Common myeloid progenitor, CD34-positive (primary cell): ENCODE measurements around the gene ASPG.

ENCODE experiments used
- CTCF ChIA-PET: fragments of 350-600 bp; sonication (Branson Sonifier 250); formaldehyde crosslinking; loops from one replicate; lab custom pipeline; 2021; ENCODE audit warnings: antibody characterized with exemption; lab: Charles Lee
- POLR2A ChIA-PET: fragments of 350-600 bp; sonication (Branson Sonifier 250); formaldehyde crosslinking; loops from one replicate; lab custom pipeline; 2021; ENCODE audit warnings: antibody characterized with exemption; lab: Charles Lee
- DNase-seq, 3 donors: peaks; one replicate each; pipeline versions ENCODE4 v3.0.0 to v3.0.0-alpha.2; 2013
- H3K27ac ChIP-seq, 2 experiments: 1 replicate in 1 of 2; 2 replicates in 1 of 2; pipeline ENCODE4 v1.7.0; 2013; ENCODE audit warnings: inconsistent platforms in 2 of 2, low read length in 2 of 2, mild to moderate bottlenecking in 2 of 2, low read depth in 1 of 2, moderate library complexity in 1 of 2; ENCODE audit not compliant: severe bottlenecking in 2 of 2, insufficient read depth in 1 of 2, poor library complexity in 1 of 2
- H3K27me3 ChIP-seq, 5 experiments: replicated peaks in 2 of 5; 1 replicate in 3 of 5; 2 replicates in 2 of 5; pipeline versions ENCODE4 v1.6.1 to v1.7.0; 2013; ENCODE audit warnings: low read length in 4 of 5, mild to moderate bottlenecking in 2 of 5, moderate library complexity in 2 of 5, inconsistent platforms in 1 of 5; ENCODE audit not compliant: insufficient read depth in 5 of 5, control insufficient read depth in 4 of 5
- H3K36me3 ChIP-seq, 4 experiments: 1 replicate in 2 of 4; 2 replicates in 2 of 4; pipeline versions ENCODE4 v1.6.1 to v1.7.0; 2013; ENCODE audit warnings: low read length in 3 of 4, control low read depth in 1 of 4, mild to moderate bottlenecking in 1 of 4; ENCODE audit not compliant: control insufficient read depth in 4 of 4, insufficient read depth in 4 of 4
- H3K4me1 ChIP-seq, 4 experiments: 1 replicate in 3 of 4; 2 replicates in 1 of 4; pipeline versions ENCODE4 v1.6.1 to v1.7.1; 2013; ENCODE audit warnings: low read length in 3 of 4, mild to moderate bottlenecking in 3 of 4, control low read depth in 1 of 4, inconsistent platforms in 1 of 4, moderate library complexity in 1 of 4; ENCODE audit not compliant: control insufficient read depth in 4 of 4, insufficient read depth in 4 of 4; ENCODE audit errors: control extremely low read depth in 1 of 4
- H3K4me3 ChIP-seq, 7 experiments: 1 replicate in 4 of 7; 2 replicates in 3 of 7; pipeline versions ENCODE4 v1.5.1 to v1.7.0; 2013; ENCODE audit warnings: mild to moderate bottlenecking in 7 of 7, low read length in 6 of 7, moderate library complexity in 6 of 7, inconsistent platforms in 2 of 7, low read depth in 2 of 7, control low read depth in 1 of 7; ENCODE audit not compliant: insufficient read depth in 4 of 7, control insufficient read depth in 1 of 7; ENCODE audit errors: extremely low read depth in 1 of 7
- H3K9me3 ChIP-seq, 5 experiments: 1 replicate in 4 of 5; 2 replicates in 1 of 5; pipeline versions ENCODE4 v1.6.1 to v1.7.1; 2013; ENCODE audit warnings: low read length in 4 of 5, mild to moderate bottlenecking in 2 of 5, inconsistent platforms in 1 of 5, low read depth in 1 of 5, moderate library complexity in 1 of 5; ENCODE audit not compliant: control insufficient read depth in 4 of 5, insufficient read depth in 2 of 5; ENCODE audit errors: control extremely low read depth in 1 of 5
- WGBS: methylation state at CpG from one replicate; pipeline ENCODE4 v1.1.5; 2013; ENCODE audit not compliant: insufficient coverage; 5-methylcytosine and 5-hydroxymethylcytosine counted together

ASPG gene

GRCh38 chr14:104149617-104150135, 64.2 kb downstream of the ASPG start:
- POLR2A ChIA-PET, result no interaction called here
- DNase-seq, result peak in 2 of 3 donors; percentile 55 to 56
- CTCF ChIA-PET, result interaction anchor here (1.1 kb wide), 1 partner anchor 10 kb away, joined by 3 read pairs; no protein-coding TSS in a partner anchor

GRCh38 chr14:104150136-104151025, 64.9 kb downstream of the ASPG start:
- Histone ChIP-seq H3K36me3 (no peaks in the 10 kb centered on the region), H3K4me3 (peak overlapping the region in 2 of 7 experiments; percentile 1 to 28), H3K9me3 (no peaks in the 10 kb centered on the region), H3K27me3 (no peaks in the 10 kb centered on the region), H3K4me1 (peaks cover 0 to 14% (median 8%) of the 10 kb centered on the region in 4 experiments), H3K27ac (no peak overlapping the region)
- DNase-seq, result peak; percentile 48 to 70 (median 67)
- ChIA-PET CTCF (interaction anchor here (1.1 kb wide), 1 partner anchor 11 kb away, joined by 3 read pairs; no protein-coding TSS in a partner anchor), POLR2A (no interaction called here)
- WGBS, result 51% methylated on average over 14 of the region's 19 CpGs

More at GRCh38 chr14:104149617-104150135, 64.2 kb downstream of the ASPG start:
- Histone ChIP-seq H3K9me3 (no peaks in the 10 kb centered on the region), H3K27ac (no peak overlapping the region), H3K4me3 (peak overlapping the region in 1 of 7 experiments; percentile 33), H3K27me3 (no peaks in the 10 kb centered on the region), H3K36me3 (no peaks in the 10 kb centered on the region), H3K4me1 (peaks cover 0 to 14% (median 8%) of the 10 kb centered on the region in 4 experiments)
- WGBS, result 0% methylated on average over 6 of the region's 12 CpGs

- Histone ChIP-seq H3K4me1 (peaks cover 0 to 14% (median 10%) of the 10 kb centered on the region in 4 experiments), H3K9me3 (no peaks in the 10 kb centered on the region), H3K27me3 (no peaks in the 10 kb centered on the region), H3K36me3 (no peaks in the 10 kb centered on the region), H3K4me3 (no peak overlapping the region), H3K27ac (no peak overlapping the region)
- WGBS, result 97% methylated on average over 5 of the region's 5 CpGs
- CTCF ChIA-PET, result interaction anchor here (1.1 kb wide), 1 partner anchor 12 kb away, joined by 3 read pairs; no protein-coding TSS in a partner anchor
- POLR2A ChIA-PET, result no interaction called here
- no peak for DNase-seq
These were observed 65.5 kb downstream of the ASPG start for GRCh38 chr14:104151026-104151381.

DNA sequence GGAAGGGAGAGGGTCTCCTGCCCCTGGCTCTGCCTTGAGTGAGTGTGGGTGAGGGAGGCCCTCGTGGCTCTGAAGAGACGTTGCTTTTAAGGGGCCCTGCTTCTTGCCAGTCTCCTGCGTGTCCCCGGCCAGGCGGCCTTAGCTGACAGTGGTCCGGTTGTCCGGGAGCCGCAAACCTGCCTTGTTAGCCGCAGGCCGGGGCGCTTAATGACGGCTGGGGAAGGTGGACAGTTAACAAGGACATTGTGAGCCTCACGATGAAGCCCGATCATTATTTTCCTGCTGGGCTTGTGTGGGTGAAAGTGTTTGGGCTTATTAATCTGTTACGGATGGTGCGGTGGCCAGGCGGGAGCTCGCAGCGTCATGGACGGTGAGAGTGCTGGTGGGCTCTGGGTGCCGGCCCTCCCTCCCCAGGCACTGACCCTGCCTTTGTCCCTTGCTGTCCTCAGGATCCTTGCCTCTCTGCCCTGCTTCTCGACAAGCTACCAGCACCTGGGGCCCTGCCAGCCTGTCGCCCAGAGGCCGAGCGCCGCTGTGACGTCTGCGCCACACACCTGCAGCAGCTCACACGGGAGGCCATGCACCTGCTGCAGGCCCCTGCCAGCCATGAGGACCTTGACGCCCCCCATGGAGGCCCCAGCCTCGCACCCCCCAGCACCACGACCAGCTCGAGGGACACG, 66.2 kb downstream of the ASPG start:
- Histone ChIP-seq H3K4me3 (no peak overlapping the region), H3K27ac (no peak overlapping the region), H3K27me3 (no peaks in the 10 kb centered on the region), H3K9me3 (no peaks in the 10 kb centered on the region), H3K4me1 (peaks cover 0 to 14% (median 10%) of the 10 kb centered on the region in 4 experiments), H3K36me3 (no peaks in the 10 kb centered on the region)
- POLR2A ChIA-PET, result no interaction called here
- WGBS, result 97% methylated on average over 31 of the region's 34 CpGs
- no peak for DNase-seq
- CTCF ChIA-PET, result interaction anchor here (1.1 to 1.6 kb wide), 2 partner anchors 12 to 58 kb away, joined by 4 read pairs; no protein-coding TSS in a partner anchor

DNA sequence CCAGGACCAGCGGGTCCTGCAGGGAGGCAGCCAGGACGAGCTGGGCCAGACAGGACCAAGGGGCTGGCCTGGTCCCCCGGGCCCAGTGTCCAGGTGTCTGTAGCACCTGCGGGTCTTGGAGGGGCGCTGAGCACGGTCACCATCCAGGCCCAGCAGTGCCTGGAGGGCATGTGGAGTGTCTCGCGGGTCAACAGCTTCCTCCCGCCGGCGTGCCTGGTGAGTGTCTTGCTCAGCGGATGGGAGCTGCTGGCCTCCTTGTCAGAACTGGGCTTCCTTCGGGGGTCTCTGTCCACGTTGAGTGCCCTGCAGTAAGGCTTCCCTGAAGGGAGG, 66.7 kb downstream of the ASPG start:
- ChIA-PET CTCF (interaction anchor here (1.1 to 1.6 kb wide), 2 partner anchors 13 to 58 kb away, joined by 4 read pairs; no protein-coding TSS in a partner anchor), POLR2A (no interaction called here)
- WGBS, result 96% methylated on average over 14 of the region's 14 CpGs

GRCh38 chr14:104152686-104153393, 67.3 kb downstream of the ASPG start:
- Histone ChIP-seq H3K27ac (no peak overlapping the region), H3K4me1 (peaks cover 0 to 14% (median 10%) of the 10 kb centered on the region in 4 experiments), H3K27me3 (no peaks in the 10 kb centered on the region), H3K36me3 (no peaks in the 10 kb centered on the region), H3K9me3 (no peaks in the 10 kb centered on the region), H3K4me3 (no peak overlapping the region)
- DNase-seq, result no peak
- WGBS, result 96% methylated on average over 20 of the region's 21 CpGs
- ChIA-PET CTCF (interaction anchor here (1.1 to 1.6 kb wide), 2 partner anchors 13 to 59 kb away, joined by 4 read pairs; no protein-coding TSS in a partner anchor), POLR2A (no interaction called here)

More for the DNA sequence above, 66.7 kb downstream of the ASPG start:
- Histone ChIP-seq H3K27ac (no peak overlapping the region), H3K9me3 (no peaks in the 10 kb centered on the region), H3K36me3 (no peaks in the 10 kb centered on the region), H3K4me3 (no peak overlapping the region), H3K27me3 (no peaks in the 10 kb centered on the region), H3K4me1 (peaks cover 0 to 14% (median 10%) of the 10 kb centered on the region in 4 experiments)
- no peak for DNase-seq
